Lower lobe of right lung (tissue), 2 donors: ENCODE data around the gene CHRNA9. TPM values are rescaled to one million over a fixed set of nuclear protein-coding genes. Genes with fewer than 3 reads are reported as not detected.
"Not testable (repeated sequence)": the region's sequence is repeated elsewhere in the genome, so short reads cannot be mapped to it uniquely, and the experiment has no call there.

Experiments used
- ATAC-seq, 2 donors: fragments of 200-7000 bp; cut with Tn5 transposase; one replicate each; pipeline ENCODE4 v1.9.1; 2020 to 2022; ENCODE audit warnings: mild to moderate bottlenecking in 2 of 2, moderate library complexity in 2 of 2
- DNase-seq: peaks from one replicate; pipeline ENCODE4 v3.0.0-alpha.2; 2020
- H3K27ac ChIP-seq: fragments of 200-600 bp; one replicate; pipeline ENCODE4 v1.8.0; 2022
- H3K27me3 ChIP-seq: fragments of 200-600 bp; one replicate; pipeline ENCODE4 v1.8.0; 2022; ENCODE audit warnings: low read depth
- H3K36me3 ChIP-seq: fragments of 200-600 bp; one replicate; pipeline ENCODE4 v1.8.0; 2022; ENCODE audit warnings: mild to moderate bottlenecking
- H3K4me1 ChIP-seq: fragments of 200-600 bp; one replicate; pipeline ENCODE4 v1.8.0; 2022
- H3K4me3 ChIP-seq: fragments of 200-600 bp; one replicate; pipeline ENCODE4 v1.8.0; 2022; ENCODE audit warnings: mild to moderate bottlenecking
- H3K9me3 ChIP-seq: fragments of 200-600 bp; one replicate; pipeline ENCODE4 v1.8.0; 2022
- CTCF ChIP-seq: fragments of 200-600 bp; IDR thresholded peaks from one replicate; pipeline ENCODE4 v1.8.0; 2022; ENCODE audit warnings: antibody characterized with exemption, mild to moderate bottlenecking
- intact Hi-C: fragments of 100-400 bp; cut with DNase I; formaldehyde crosslinking; loops from one replicate; pipeline ENCODE4 v1.11.0; 2022
- long read RNA-seq: library from polyadenylated mRNA; unstranded; transcript quantifications from one replicate; pipeline ENCODE4 v2.0.0, GENCODE V29; 2021
- total RNA-seq: library from RNA; stranded (reverse); fragmentation: NEBNext Ultra II Directional; extraction: Animal tissue kit (Norgen Biotek cat#: 25700); gene quantifications from one replicate; pipeline ENCODE4 v1.2.1, GENCODE V29; 2021
- donor health status: DM: no; HTN: yes; CAD: no; lungs with severe emphysema.

Gene CHRNA9
- total RNA-seq: not detected
- long read RNA-seq: 0 reads

GRCh38 chr4:40334591-40335524, at the start of gene CHRNA9:
CHRNA9 (plus strand) TSS chr4:40335333; CDS start chr4:40335468, 135 bp downstream.
- no peaks in the 10 kb centered on the region for H3K4me1 ChIP-seq
- no peak for TF ChIP-seq CTCF

GRCh38 chr4:40285692-40286091, 49.4 kb upstream of the CHRNA9 start:
- H3K4me1 ChIP-seq: no peaks in the 10 kb centered on the region
- no peak overlapping the region for H3K4me3 ChIP-seq
- no peaks in the 10 kb centered on the region for H3K9me3 ChIP-seq
- DNase-seq (no peak), ATAC-seq (no peak)
- no peak for TF ChIP-seq CTCF
- H3K27me3 ChIP-seq: no peaks in the 10 kb centered on the region
- H3K36me3 ChIP-seq: no peaks in the 10 kb centered on the region
- no peak overlapping the region for H3K27ac ChIP-seq
- intact Hi-C loops: no loop called here

More at GRCh38 chr4:40334591-40335524, at the start of gene CHRNA9:
- DNase-seq (no peak), ATAC-seq (no peak)
- Histone ChIP-seq H3K27ac (no peak within 1 kb of the TSS), H3K9me3 (no peaks in the 10 kb centered on the region), H3K27me3 (no peaks in the 10 kb centered on the region), H3K4me3 (no peak within 1 kb of the TSS), H3K36me3 (no peaks in the 10 kb centered on the region)
- intact Hi-C loops: no loop called here

- no peaks in the 10 kb centered on the region for H3K36me3 ChIP-seq
- no peak overlapping the region for H3K27ac ChIP-seq
- H3K27me3 ChIP-seq: no peaks in the 10 kb centered on the region
- intact Hi-C loops: no loop called here
- H3K4me3 ChIP-seq: no peak overlapping the region
- ATAC-seq: no peak
- no peaks in the 10 kb centered on the region for H3K4me1 ChIP-seq
- TF ChIP-seq CTCF: no peak
- DNase-seq: no peak
- H3K9me3 ChIP-seq: no peaks in the 10 kb centered on the region
Measured at GRCh38 chr4:40288566-40288965, 46.6 kb upstream of the CHRNA9 start.

GRCh38 chr4:40289366-40290188, 45.6 kb upstream of the CHRNA9 start:
- Histone ChIP-seq H3K9me3 (no peaks in the 10 kb centered on the region), H3K4me1 (no peaks in the 10 kb centered on the region), H3K36me3 (no peaks in the 10 kb centered on the region), H3K4me3 (no peak overlapping the region), H3K27me3 (no peaks in the 10 kb centered on the region), H3K27ac (no peak overlapping the region)
- TF ChIP-seq CTCF: no peak
- no peak for DNase-seq
- intact Hi-C loops: no loop called here
- no peak for ATAC-seq

- H3K36me3 ChIP-seq, ATAC-seq, H3K27ac ChIP-seq, H3K4me1 ChIP-seq, DNase-seq, intact Hi-C loops, H3K9me3 ChIP-seq, H3K4me3 ChIP-seq, H3K27me3 ChIP-seq: not testable (repeated sequence)
Measured at GRCh38 chr4:40290611-40291186, 44.4 kb upstream of the CHRNA9 start.
